ENCODE measurements around the gene SLC22A3.
"Not testable (repeated sequence)": the region's sequence is repeated elsewhere in the genome, so short reads cannot be mapped to it uniquely, and the experiment has no call there.

SLC22A3 gene

DNA sequence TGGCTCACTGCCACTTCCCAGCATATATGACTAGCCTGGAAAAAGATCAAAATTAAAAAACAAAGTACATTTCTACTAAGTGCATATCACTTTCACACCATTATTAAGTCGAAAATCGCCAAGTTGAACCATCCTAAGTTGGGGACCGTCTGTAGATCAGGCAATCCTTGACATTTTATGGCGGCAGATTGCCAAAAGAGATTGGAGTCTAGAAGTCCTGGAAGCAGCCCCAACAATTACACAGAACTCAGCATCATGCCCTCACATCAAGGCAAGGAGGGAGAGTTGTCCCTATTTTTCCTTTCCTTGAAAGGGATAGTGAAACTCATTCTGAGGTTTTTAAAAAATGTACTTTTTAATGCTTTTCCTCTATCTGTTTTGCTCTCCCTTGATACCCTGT is 30.7 kb downstream of the SLC22A3 start:
- H3K36me3 ChIP-seq (ENCODE audit: control insufficient read depth, insufficient read depth, low read length) = no peaks in the 10 kb centered on the region
- H3K27me3 ChIP-seq (ENCODE audit: control insufficient read depth, insufficient read depth, low read length) = no peaks in the 10 kb centered on the region
- H3K9ac ChIP-seq (ENCODE audit: low read depth, low read length) = no peak overlapping the region
- no peaks in the 10 kb centered on the region for H3K9me3 ChIP-seq (ENCODE audit: control insufficient read depth, insufficient read depth, low read length)
- no peaks in the 10 kb centered on the region for H3K4me1 ChIP-seq (ENCODE audit: control insufficient read depth, insufficient read depth, low read length)
- no peak overlapping the region for H3K4me3 ChIP-seq (ENCODE audit: low read depth, low read length)

DNA sequence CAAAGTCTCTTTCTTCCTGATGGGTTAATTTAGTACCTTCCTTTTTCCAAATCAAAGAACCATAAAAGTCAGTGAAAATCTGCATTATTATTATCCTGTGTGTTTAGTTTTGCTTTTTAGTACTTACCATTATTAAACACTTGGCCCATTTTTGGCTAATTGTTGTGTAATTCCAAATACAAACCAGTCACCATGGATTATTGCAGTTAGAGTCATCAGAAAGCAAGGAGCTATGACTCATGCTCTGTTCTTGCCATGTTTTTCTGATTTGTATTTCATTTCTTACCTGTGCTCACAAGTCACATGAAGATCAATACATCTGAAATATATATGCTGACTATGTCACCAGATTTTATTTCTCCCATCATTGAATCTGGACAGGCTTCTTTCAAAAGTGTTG is 31.3 kb downstream of the SLC22A3 start:
- no peak overlapping the region for H3K4me3 ChIP-seq (ENCODE audit: low read depth, low read length)

DNA sequence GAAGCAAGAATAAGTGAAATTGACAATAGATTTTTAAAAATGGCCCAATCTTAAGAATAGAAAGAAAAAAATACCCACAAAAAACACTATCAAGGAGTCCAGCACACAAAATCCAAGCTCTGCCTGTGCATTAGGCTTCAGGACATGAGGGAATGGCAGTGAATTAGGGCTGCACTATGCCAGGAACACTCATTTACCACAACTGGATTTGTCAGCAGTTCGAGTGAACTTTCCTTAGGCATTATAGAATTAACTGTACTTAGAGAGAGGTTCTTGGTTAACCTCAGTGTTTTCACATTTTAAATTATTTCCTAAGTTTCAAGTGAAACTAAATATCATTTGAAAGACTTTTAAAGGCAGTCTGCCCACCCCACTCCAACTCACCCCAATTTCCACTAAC is 34.8 kb downstream of the SLC22A3 start:
- H3K27me3 ChIP-seq (ENCODE audit: control insufficient read depth, insufficient read depth, low read length) = no peaks in the 10 kb centered on the region
- H3K4me3 ChIP-seq (ENCODE audit: low read depth, low read length) = no peak overlapping the region
- H3K9ac ChIP-seq (ENCODE audit: low read depth, low read length) = no peak overlapping the region
- no peaks in the 10 kb centered on the region for H3K36me3 ChIP-seq (ENCODE audit: control insufficient read depth, insufficient read depth, low read length)
- H3K4me1 ChIP-seq (ENCODE audit: control insufficient read depth, insufficient read depth, low read length) = no peaks in the 10 kb centered on the region
- no peaks in the 10 kb centered on the region for H3K9me3 ChIP-seq (ENCODE audit: control insufficient read depth, insufficient read depth, low read length)

More for the DNA sequence above, 31.3 kb downstream of the SLC22A3 start:
- Histone ChIP-seq H3K4me1 (ENCODE audit: control insufficient read depth, insufficient read depth, low read length) (no peaks in the 10 kb centered on the region), H3K9me3 (ENCODE audit: control insufficient read depth, insufficient read depth, low read length) (no peaks in the 10 kb centered on the region), H3K36me3 (ENCODE audit: control insufficient read depth, insufficient read depth, low read length) (no peaks in the 10 kb centered on the region), H3K9ac (ENCODE audit: low read depth, low read length) (no peak overlapping the region), H3K27me3 (ENCODE audit: control insufficient read depth, insufficient read depth, low read length) (no peaks in the 10 kb centered on the region)

DNA sequence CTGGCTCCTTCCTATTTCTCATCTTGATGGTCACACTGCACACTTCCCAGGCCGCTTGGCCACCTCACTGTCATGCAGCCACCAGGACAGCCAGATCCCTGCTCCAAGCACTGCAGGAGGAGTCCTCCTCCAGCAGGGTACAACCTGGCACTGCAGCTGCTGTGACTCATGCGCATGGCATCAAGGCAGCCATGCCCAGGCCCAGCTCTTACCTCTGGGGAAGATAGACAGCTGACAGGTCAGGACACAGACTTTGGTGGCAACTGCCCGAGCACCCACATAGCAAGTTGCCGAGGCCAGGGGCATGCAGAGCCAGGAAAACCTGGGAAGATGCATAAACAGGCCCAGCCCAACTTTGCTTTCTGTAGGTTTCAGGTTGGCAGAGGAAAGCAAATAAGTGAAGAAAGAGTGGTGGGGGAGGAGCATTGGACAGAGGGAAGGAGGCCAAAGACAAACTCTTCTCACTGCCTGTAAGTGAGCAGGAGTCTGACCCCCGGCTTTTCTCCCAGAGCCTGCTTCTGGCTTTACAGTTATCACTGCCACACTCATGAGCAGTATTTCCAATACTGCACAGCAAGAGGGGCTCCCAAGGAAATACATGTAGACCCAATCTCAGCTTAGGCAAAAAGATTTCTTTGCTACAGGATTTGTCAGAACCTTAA is 38.8 kb downstream of the SLC22A3 start:
- Histone ChIP-seq H3K36me3 (ENCODE audit: control insufficient read depth, insufficient read depth, low read length) (no peaks in the 10 kb centered on the region), H3K9ac (ENCODE audit: low read depth, low read length) (no peak overlapping the region), H3K4me3 (ENCODE audit: low read depth, low read length) (no peak overlapping the region), H3K4me1 (ENCODE audit: control insufficient read depth, insufficient read depth, low read length) (no peaks in the 10 kb centered on the region), H3K9me3 (ENCODE audit: control insufficient read depth, insufficient read depth, low read length) (no peaks in the 10 kb centered on the region), H3K27me3 (ENCODE audit: control insufficient read depth, insufficient read depth, low read length) (no peaks in the 10 kb centered on the region)

DNA sequence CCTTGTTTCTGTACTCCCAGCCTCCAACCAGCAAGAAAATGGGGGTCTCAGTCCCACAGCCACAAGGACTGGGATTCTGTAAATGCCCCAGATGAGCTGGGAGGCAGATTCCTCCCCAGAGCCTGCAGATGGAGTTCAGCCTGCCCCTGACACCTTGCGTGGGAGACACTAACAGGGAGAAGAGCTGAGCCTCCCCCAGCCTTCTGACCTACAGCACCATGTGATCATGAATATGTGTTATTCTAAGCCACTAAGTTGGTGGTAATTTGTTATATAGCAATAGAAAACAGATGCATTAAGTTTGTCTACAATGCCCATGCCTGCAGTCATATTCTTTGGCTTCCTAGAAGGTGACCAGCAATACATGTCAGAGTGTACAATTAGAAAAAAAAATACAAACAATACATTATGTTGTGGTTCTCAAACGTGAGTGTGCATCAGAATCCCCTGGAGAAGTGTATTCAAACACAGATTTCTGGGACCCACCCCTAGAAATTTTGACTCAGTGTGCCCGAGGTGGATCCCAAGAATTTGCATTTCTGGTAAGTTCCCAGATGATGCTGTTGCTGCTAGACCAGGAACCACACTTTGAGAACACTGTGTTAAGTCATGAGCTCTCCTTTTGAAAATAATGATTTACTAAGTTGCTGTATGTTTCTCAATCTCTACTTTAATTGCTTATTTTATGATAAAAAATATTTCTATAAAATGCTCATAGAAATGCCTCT is 39.9 kb downstream of the SLC22A3 start:
- Histone ChIP-seq H3K9me3 (ENCODE audit: control insufficient read depth, insufficient read depth, low read length) (no peaks in the 10 kb centered on the region), H3K4me3 (ENCODE audit: low read depth, low read length) (no peak overlapping the region), H3K27me3 (ENCODE audit: control insufficient read depth, insufficient read depth, low read length) (no peaks in the 10 kb centered on the region), H3K4me1 (ENCODE audit: control insufficient read depth, insufficient read depth, low read length) (no peaks in the 10 kb centered on the region), H3K9ac (ENCODE audit: low read depth, low read length) (no peak overlapping the region), H3K36me3 (ENCODE audit: control insufficient read depth, insufficient read depth, low read length) (no peaks in the 10 kb centered on the region)

DNA sequence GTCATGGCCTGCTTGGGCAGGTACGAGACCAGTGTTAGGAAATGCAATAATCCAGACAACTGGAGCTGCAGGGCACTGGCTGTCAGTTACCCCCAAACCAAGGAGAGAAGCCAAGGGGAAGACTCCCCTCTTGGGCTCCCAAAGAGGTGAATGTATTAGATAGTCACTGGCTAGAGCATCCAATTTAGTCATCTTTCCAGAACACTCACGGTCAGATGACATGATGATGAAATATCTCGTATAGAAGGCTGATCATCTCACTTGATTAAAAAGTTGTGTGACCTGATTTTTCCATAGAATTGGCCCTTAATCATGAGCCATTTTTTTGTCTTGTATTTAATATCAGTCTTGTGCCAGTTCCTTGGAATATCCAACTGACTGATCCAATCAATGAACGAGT is 40.7 kb downstream of the SLC22A3 start:
- no peaks in the 10 kb centered on the region for H3K36me3 ChIP-seq (ENCODE audit: control insufficient read depth, insufficient read depth, low read length)
- H3K27me3 ChIP-seq (ENCODE audit: control insufficient read depth, insufficient read depth, low read length) = no peaks in the 10 kb centered on the region
- H3K9ac ChIP-seq (ENCODE audit: low read depth, low read length) = no peak overlapping the region
- H3K9me3 ChIP-seq (ENCODE audit: control insufficient read depth, insufficient read depth, low read length) = no peaks in the 10 kb centered on the region
- no peaks in the 10 kb centered on the region for H3K4me1 ChIP-seq (ENCODE audit: control insufficient read depth, insufficient read depth, low read length)
- no peak overlapping the region for H3K4me3 ChIP-seq (ENCODE audit: low read depth, low read length)

DNA sequence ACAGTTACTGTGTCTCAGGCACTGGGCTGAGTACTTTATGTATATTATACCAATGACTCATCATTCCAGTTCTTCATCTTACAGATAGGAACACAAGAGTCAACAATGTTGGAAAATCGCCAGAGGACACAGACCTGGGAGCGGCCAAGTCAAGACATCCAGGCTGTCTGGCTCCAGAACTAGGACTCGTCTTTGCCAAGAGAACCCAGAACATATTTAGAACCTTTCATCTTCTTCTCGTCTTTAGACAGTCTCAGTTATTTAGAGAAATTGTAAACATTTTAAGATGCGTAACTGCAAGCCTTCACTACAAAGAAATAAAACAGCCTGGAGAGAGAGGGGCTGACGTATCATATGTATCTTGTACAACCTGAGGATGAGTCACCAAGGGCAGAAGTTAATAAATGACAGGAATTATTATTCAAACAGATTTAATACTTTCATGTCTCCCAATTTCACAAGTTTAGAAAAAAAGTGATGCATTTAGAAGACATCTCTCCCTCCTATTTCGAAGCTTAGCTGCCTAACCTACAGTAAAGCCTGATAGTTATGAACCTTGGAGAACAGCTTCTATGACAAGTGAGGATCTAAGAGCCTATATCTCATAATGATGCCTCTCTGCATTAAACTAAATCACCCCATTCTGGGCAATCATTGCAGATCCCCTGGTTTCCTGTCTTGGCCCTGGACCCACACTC is 43.4 kb downstream of the SLC22A3 start:
- Histone ChIP-seq H3K9ac (ENCODE audit: low read depth, low read length) (no peak overlapping the region), H3K27me3 (ENCODE audit: control insufficient read depth, insufficient read depth, low read length) (no peaks in the 10 kb centered on the region), H3K9me3 (ENCODE audit: control insufficient read depth, insufficient read depth, low read length) (no peaks in the 10 kb centered on the region), H3K36me3 (ENCODE audit: control insufficient read depth, insufficient read depth, low read length) (no peaks in the 10 kb centered on the region), H3K4me1 (ENCODE audit: control insufficient read depth, insufficient read depth, low read length) (no peaks in the 10 kb centered on the region), H3K4me3 (ENCODE audit: low read depth, low read length) (no peak overlapping the region)

DNA sequence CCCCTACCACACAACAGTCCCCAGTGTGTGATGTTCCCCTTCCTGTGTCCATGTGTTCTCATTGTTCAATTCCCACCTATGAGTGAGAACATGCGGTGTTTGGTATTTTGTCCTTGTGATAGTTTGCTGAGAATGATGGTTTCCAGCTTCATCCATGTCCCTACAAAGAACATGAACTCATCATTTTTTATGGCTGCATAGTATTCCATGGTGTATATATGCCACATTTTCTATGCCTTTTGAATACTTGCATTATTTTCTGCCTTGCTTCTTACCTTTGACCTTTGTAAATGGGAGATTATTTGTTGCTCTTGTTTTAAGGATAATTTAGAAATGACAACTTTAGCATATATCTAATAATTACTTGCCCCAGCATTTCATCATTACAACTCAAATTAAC is 45.3 kb downstream of the SLC22A3 start:
- not testable (repeated sequence) for H3K36me3 ChIP-seq (ENCODE audit: control insufficient read depth, insufficient read depth, low read length); H3K4me3 ChIP-seq (ENCODE audit: low read depth, low read length); H3K4me1 ChIP-seq (ENCODE audit: control insufficient read depth, insufficient read depth, low read length); H3K27me3 ChIP-seq (ENCODE audit: control insufficient read depth, insufficient read depth, low read length); H3K9ac ChIP-seq (ENCODE audit: low read depth, low read length); H3K9me3 ChIP-seq (ENCODE audit: control insufficient read depth, insufficient read depth, low read length)

DNA sequence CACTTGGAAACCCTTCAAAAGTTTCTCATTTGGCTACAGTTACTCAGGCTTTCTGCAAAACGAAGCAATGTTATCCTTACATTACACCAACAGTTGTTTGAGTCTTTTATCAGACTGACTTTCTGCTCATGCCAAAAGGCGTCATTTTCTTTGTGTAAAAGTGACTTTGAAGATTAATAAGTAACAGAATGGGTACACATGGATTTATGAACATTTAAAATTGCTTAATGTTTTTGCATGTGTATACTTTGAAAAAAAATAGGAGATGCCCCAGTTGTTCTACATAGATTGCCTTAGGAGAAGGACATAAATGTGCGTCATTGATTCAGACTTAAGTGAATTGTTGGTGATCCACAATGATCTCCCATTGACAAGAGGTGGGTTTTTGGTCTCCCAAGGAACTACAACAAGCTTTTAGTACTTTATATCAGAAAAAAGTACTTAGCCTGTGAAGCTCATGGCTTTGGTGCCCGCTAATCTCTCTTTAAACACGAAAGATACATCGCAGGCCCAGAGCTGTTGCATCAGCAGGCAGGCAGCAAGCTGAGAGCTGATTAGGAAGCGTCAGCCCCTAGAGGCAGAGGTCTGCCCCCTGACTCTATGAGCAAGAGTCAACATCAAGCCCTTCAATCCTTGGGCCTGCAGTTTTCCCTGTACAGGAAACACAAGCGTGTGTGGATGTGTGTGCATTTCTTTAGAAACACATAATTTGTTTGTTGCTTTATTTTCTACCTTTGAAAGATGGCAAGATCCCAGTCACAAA is 45.9 kb downstream of the SLC22A3 start:
- H3K27me3 ChIP-seq (ENCODE audit: control insufficient read depth, insufficient read depth, low read length) = no peaks in the 10 kb centered on the region
- H3K9me3 ChIP-seq (ENCODE audit: control insufficient read depth, insufficient read depth, low read length) = no peaks in the 10 kb centered on the region
- no peak overlapping the region for H3K9ac ChIP-seq (ENCODE audit: low read depth, low read length)
- no peaks in the 10 kb centered on the region for H3K36me3 ChIP-seq (ENCODE audit: control insufficient read depth, insufficient read depth, low read length)
- no peaks in the 10 kb centered on the region for H3K4me1 ChIP-seq (ENCODE audit: control insufficient read depth, insufficient read depth, low read length)
- no peak overlapping the region for H3K4me3 ChIP-seq (ENCODE audit: low read depth, low read length)

DNA sequence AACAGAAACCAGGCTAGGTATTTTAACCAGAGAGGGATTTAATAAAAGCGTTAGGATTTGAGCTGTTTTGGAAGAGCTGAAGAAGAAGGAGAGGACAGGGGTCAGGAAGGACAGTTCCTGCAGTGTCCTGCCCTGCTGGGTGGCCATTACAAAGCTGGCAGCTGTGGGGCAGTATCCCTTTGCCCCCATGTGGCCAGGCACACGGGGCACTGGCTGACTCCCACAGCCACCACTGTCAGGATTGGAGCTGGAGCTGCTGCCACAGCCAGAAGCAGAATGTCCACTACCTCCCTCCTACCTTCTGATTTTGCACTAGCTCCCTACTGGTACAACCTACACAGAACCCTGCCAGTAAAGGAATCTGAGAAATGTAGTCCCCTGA is 46.5 kb downstream of the SLC22A3 start:
- no peaks in the 10 kb centered on the region for H3K4me1 ChIP-seq (ENCODE audit: control insufficient read depth, insufficient read depth, low read length)
- no peaks in the 10 kb centered on the region for H3K9me3 ChIP-seq (ENCODE audit: control insufficient read depth, insufficient read depth, low read length)
- no peaks in the 10 kb centered on the region for H3K36me3 ChIP-seq (ENCODE audit: control insufficient read depth, insufficient read depth, low read length)
- H3K4me3 ChIP-seq (ENCODE audit: low read depth, low read length) = no peak overlapping the region
- H3K27me3 ChIP-seq (ENCODE audit: control insufficient read depth, insufficient read depth, low read length) = no peaks in the 10 kb centered on the region
- H3K9ac ChIP-seq (ENCODE audit: low read depth, low read length) = no peak overlapping the region

DNA sequence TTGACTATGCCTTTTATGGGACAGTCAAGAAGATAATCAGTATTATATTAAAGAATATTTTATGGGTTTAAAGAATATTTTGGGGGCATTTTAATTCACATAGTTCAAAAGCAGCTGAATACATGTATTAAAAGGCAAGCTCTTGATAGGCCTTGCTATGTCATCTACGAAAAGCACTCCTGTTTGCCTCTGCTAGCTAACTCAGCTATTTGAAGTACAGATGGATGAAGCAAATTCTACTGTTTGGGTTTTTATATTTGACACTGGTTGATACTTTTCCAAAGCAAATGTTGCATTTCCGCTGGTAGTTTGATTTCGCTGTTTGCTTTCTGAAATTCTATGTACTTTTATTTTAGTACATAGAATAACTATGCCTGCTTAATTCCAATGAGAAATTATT is 47.0 kb downstream of the SLC22A3 start:
- H3K4me3 ChIP-seq (ENCODE audit: low read depth, low read length) = no peak overlapping the region
- no peaks in the 10 kb centered on the region for H3K4me1 ChIP-seq (ENCODE audit: control insufficient read depth, insufficient read depth, low read length)
- H3K27me3 ChIP-seq (ENCODE audit: control insufficient read depth, insufficient read depth, low read length) = no peaks in the 10 kb centered on the region
- H3K9me3 ChIP-seq (ENCODE audit: control insufficient read depth, insufficient read depth, low read length) = no peaks in the 10 kb centered on the region
- H3K36me3 ChIP-seq (ENCODE audit: control insufficient read depth, insufficient read depth, low read length) = no peaks in the 10 kb centered on the region
- no peak overlapping the region for H3K9ac ChIP-seq (ENCODE audit: low read depth, low read length)

Data from iPS-15b (cell line).